HL-60 (cell line): ENCODE results near the gene SLC35A4.
A peak's percentile ranks its signal among the peaks of the same experiment; 100 is the strongest.

Experiments
- GABPA ChIP-seq: IDR thresholded peaks from 2 replicates; pipeline ENCODE4 v1.6.1; 2012; ENCODE audit warnings: low read depth
- POLR2AphosphoS5 ChIP-seq: IDR thresholded peaks from 2 replicates; pipeline ENCODE4 v1.6.1; 2012; ENCODE audit warnings: low read depth
- SPI1 ChIP-seq: IDR thresholded peaks from 2 replicates; pipeline ENCODE4 v1.6.1; 2012; ENCODE audit warnings: low read depth, mild to moderate bottlenecking, borderline replicate concordance
- TF ChIP-seq, protein P1 (sequence below): IDR thresholded peaks from one replicate; pipeline ENCODE4 v1.5.1; 2011; ENCODE audit warnings: low read length, control low read depth, inconsistent platforms; ENCODE audit not compliant: insufficient read depth
- TF ChIP-seq, protein P2 (sequence below): IDR thresholded peaks from 2 replicates; pipeline ENCODE4 v1.6.1; 2012; ENCODE audit warnings: low read depth; ENCODE audit not compliant: insufficient replicate concordance

DNA sequence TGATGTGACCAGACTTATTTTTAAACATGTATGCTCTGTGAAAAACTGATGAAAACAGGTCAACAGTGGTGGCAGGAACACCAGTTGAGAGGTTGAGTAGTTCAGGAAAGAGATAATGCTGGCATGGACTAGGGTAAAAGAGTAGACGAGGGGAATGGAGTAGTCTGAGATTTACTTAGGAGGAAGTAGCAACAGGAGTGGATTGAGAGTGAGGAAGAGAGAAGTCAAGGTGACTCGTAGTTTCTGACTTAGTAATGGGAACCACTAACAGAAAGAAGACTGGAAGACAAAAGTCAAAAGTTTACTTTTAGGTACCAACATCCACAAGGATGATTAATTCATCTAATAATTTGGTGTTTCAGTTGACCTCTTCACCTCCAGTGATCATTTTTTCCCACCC is 11.0 kb upstream of the SLC35A4 start:
- TF ChIP-seq, protein P1, sequence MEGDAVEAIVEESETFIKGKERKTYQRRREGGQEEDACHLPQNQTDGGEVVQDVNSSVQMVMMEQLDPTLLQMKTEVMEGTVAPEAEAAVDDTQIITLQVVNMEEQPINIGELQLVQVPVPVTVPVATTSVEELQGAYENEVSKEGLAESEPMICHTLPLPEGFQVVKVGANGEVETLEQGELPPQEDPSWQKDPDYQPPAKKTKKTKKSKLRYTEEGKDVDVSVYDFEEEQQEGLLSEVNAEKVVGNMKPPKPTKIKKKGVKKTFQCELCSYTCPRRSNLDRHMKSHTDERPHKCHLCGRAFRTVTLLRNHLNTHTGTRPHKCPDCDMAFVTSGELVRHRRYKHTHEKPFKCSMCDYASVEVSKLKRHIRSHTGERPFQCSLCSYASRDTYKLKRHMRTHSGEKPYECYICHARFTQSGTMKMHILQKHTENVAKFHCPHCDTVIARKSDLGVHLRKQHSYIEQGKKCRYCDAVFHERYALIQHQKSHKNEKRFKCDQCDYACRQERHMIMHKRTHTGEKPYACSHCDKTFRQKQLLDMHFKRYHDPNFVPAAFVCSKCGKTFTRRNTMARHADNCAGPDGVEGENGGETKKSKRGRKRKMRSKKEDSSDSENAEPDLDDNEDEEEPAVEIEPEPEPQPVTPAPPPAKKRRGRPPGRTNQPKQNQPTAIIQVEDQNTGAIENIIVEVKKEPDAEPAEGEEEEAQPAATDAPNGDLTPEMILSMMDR, result no peak
- peak; percentile 12; the same call in 1 of the 2 replicates for TF ChIP-seq POLR2AphosphoS5
- TF ChIP-seq, protein P2, sequence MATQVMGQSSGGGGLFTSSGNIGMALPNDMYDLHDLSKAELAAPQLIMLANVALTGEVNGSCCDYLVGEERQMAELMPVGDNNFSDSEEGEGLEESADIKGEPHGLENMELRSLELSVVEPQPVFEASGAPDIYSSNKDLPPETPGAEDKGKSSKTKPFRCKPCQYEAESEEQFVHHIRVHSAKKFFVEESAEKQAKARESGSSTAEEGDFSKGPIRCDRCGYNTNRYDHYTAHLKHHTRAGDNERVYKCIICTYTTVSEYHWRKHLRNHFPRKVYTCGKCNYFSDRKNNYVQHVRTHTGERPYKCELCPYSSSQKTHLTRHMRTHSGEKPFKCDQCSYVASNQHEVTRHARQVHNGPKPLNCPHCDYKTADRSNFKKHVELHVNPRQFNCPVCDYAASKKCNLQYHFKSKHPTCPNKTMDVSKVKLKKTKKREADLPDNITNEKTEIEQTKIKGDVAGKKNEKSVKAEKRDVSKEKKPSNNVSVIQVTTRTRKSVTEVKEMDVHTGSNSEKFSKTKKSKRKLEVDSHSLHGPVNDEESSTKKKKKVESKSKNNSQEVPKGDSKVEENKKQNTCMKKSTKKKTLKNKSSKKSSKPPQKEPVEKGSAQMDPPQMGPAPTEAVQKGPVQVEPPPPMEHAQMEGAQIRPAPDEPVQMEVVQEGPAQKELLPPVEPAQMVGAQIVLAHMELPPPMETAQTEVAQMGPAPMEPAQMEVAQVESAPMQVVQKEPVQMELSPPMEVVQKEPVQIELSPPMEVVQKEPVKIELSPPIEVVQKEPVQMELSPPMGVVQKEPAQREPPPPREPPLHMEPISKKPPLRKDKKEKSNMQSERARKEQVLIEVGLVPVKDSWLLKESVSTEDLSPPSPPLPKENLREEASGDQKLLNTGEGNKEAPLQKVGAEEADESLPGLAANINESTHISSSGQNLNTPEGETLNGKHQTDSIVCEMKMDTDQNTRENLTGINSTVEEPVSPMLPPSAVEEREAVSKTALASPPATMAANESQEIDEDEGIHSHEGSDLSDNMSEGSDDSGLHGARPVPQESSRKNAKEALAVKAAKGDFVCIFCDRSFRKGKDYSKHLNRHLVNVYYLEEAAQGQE, result no peak
- TF ChIP-seq SPI1, result peak; percentile 23; the same call in 1 of the 2 replicates
- no peak for TF ChIP-seq GABPA
